GM19025 (cell line): Measurements from ENCODE around the gene DRAXIN.

Source experiments
- ATAC-seq: cut with Tn5 transposase; IDR thresholded peaks from one replicate; pipeline ENCODE4 v1.9.1; 2021; ENCODE audit warnings: mild to moderate bottlenecking, low read depth, moderate library complexity; ENCODE audit not compliant: unreplicated experiment

DRAXIN gene

DNA sequence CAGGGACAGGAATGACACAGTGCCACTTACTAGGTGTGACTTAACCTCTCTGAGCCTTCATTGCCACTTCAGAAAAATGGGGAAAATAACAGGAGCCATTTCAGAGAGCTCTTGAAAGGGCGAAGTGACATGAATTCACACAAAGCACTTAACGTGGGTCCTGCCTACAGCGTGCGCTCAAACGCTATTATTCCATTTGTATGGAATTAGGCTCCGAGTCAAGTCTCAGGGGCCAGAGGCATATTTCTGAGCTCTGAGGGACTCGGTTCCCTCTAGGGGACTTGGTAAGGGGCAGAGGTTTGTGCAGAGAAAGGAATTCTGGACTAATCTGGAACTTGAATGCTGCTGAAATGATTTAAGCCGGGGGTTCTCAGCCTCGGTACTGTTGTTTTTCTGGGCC lies 14.1 kb downstream of the DRAXIN start:
- no peak for ATAC-seq

DNA sequence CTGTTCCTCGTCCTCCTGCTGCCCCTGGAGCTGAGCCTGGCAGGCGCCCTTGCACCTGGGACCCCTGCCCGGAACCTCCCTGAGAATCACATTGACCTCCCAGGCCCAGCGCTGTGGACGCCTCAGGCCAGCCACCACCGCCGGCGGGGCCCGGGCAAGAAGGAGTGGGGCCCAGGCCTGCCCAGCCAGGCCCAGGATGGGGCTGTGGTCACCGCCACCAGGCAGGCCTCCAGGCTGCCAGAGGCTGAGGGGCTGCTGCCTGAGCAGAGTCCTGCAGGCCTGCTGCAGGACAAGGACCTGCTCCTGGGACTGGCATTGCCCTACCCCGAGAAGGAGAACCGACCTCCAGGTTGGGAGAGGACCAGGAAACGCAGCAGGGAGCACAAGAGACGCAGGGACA lies 14.8 kb downstream of the DRAXIN start:
- no peak for ATAC-seq

DNA sequence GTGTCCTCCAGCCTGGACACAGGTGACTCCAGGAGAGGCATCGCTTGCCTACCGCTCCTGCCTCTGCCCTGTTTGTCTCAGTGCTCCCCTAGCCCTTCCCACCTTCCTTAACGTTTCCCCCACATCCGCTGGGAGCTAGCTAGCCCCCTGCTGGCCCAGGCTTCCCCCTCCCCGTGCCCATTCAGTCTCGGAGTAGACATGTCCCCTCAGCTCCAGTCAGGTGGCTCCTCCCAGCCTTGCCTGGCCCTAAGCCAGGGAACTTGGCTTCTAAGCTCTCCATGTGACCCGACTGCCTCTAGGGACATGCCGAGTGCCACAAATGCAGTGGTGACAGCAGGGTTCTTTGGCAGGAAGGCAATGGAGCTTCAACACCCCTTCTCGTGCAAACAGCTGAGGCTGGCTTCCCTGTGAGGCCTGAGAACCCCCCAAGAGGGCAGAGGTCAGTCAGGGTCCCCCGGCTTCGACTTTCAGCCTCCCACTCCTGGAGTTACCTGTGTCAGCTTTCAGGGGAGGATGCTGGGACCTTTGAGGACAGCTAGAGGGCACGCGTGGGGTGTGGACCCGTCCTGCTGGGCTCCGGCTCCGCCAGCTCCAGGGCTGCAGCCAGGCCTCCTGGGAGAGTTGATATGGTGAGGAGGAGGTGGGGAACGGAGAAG lies 16.2 kb downstream of the DRAXIN start:
- ATAC-seq, result no peak

DNA sequence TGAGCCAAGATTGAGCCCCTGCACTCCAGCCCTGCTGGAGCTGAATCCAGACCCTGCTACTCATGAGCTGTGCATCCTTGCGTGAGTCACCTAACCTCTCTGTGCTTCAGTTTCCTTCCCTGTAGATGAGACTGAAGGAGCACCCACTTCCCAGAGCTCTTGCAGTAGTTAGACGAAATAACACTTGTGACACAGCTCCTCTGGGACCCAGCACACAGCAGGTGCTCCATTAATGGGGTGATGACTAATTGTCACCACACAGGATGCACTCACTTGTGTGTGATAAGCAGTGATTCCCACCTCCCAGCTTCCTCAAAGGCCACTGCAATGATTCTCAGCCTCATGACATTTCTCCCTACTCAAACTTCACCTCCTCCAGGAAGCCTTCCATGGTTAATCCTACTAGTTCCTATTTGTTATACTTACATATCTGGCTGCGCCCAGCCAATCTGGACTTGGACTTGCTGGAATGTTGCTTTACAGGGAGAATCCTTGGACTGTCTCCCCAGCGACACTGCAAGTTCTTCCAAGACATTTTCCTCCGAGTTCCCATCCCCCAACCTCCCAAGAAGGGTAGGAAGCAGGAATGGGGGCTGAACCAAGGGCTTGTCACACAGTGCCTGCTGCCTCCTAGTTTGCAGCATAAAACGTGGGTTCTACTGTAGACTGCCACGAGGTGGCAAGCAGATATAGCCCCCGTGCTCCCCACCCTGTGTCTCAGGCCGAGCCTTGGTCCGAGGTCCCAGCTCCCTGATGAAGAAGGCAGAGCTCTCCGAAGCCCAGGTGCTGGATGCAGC lies 17.2 kb downstream of the DRAXIN start:
- no peak for ATAC-seq

DNA sequence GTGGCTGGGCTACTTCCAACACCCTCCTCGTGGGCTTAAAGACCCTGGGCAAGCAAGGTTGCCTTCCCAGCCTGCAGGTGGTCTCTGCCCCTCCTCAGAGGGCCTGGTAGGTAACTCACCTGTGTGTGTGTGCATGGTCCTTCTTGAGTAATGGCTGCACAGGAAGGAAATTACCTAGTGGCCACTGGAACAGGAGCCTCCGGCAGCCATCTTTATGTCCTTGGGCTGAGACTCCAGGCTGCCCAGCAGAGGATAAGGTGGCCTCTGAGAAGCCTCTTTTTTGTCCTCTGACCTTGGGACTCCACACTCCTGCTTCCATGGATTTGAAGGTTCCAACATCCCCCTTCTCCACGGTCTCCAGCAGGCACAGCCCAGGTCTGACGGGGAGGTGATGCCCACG lies 20.0 kb downstream of the DRAXIN start:
- ATAC-seq, result no peak

DNA sequence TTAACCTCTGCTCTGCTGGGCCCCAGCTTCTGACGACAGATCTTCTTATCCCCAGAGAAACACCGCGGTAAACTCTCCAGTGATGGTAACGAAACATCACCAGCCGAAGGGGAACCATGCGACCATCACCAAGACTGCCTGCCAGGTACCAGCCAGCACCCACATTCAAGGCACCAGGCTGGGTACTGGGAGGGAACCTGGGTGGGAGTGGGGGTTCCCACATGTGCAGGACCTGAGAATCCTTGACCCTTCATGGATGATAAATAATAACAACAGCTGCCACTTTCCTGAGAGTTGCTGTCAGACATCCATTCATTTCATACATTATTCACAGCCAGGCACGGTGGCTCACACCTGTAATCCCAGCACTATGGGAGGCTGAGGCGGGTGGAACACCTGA lies 20.8 kb downstream of the DRAXIN start:
- ATAC-seq, result no peak

DNA sequence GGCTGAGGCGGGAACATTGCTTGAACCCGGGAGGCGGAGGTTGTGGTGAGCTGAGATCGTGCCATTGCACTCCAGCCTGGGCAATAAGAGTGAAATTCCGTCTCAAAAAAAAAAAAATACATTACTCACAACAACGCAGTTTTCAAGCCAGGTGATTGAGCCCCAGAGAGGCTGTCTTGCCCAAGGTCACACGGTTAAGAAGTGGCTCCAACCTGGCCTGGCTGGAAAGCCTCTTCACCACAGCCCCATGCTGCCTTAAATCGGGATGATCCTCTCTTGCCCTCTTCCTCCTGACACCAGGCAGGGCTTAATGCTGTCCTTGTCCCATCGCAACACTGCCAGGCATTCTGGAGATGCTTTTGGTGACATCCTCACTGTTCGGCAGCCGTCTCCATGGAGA lies 21.6 kb downstream of the DRAXIN start:
- no peak for ATAC-seq

DNA sequence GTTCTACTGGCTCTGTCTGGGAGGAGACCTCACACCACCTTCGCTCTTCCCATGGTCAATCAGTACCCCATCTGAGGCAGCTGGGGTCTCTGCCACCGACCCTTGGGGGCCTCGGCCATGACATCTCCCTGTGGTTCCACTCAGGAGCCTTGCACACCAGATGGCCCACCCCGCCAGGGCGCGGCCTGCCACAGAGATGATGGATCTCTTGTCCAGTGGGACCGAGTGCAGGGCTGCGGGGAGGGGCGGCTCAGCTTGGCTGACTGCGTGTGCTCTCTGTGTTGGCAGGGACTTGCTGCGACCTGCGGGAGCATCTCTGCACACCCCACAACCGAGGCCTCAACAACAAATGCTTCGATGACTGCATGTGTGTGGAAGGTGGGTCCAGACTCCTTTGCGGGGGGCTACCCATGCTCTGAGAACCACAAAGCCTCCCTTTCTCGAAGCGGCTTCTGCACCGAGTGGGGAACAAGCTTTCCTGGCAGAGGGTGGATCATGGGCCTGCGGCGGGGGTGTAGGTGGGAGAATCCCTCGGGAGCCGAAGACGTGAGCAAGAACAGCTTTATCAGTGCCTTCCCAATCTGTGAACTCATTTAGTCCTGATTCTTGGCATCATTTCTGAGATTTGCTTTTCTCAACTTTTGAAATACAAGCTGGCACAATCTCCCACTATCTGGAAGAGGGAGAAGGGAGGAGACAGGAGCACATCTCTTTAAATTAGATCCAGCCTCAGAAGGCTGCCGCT lies 23.5 kb downstream of the DRAXIN start:
- no peak for ATAC-seq

DNA sequence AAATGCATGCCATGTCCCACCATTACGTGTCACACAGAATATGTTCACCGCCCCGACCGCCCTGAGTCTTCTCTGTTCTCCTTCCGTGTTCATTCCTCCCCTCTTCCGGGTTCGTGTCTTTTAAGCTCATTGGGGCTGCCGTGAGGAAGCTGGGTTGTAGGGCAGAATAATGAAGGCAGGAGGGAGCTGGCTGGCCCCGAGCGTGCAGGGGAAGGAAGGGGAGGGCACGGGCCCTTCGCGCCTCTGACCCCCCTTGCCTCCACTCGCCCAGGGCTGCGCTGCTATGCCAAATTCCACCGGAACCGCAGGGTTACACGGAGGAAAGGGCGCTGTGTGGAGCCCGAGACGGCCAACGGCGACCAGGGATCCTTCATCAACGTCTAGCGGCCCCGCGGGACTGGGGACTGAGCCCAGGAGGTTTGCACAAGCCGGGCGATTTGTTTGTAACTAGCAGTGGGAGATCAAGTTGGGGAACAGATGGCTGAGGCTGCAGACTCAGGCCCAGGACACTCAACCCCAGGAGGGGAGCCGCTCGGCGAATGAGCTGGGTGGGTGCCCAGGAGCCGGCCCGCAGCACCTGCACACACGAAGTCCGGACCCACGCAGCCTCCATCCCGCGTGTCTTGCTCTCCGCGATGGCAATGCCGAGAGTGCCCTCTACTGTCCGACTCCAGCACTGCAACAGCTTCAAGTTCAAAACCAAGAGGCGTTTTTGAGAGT lies 28.0 kb downstream of the DRAXIN start:
- no peak for ATAC-seq

DNA sequence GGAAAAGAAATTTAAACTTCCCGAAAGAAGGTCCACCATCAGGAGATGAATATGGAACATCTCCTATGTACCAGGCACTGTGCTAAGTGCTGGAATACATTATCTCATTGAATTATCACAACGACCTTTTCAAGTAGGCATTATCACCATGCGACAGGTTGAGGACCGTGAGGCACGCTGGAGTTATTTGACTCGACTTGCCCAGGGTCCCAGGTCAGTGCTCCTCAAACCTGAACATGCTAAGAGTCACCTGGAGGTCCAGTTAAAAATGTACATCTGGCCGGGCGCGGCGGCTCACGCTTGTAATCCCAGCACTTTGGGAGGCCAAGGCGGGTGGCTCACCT lies 28.5 kb downstream of the DRAXIN start:
- ATAC-seq, result no peak

DNA sequence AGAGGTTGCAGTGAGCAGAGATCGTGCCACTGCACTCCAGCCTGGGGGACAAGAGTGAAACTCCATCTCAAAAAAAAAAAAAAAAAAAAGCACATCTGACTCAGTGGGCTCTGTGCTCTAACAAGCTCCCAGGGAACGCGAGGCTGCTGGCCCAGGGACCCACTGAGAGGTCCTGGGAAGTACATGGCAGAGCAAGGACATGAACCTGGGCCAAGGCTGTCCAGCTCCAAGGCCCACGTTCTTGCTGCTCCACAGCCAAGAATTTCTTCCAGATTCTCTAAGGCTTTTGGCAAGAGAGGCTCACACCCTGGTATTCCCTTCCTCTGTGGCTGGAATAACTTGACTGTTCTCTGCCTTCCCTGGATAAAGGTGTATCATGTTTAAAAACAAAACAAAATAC lies 29.0 kb downstream of the DRAXIN start:
- ATAC-seq, result no peak

DNA sequence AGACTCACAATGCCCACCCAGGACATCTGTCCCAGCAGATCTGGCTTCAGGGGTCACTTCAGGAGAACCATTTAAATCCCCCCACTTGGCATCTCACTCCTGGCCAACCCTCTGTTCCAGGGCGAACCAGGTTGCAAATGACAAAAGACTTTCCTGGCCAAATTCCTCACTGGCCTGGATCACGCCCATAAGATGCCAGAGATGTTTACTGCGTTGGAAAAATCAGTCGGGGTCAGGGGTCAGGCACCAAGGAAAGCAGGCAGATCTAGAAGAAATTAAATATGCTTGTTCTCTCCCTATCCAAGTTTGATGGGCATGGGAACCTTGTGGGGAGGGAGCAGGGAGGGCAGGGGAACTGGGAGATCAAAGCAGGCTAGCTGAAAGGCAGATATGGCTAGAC lies 29.8 kb downstream of the DRAXIN start:
- no peak for ATAC-seq

DNA sequence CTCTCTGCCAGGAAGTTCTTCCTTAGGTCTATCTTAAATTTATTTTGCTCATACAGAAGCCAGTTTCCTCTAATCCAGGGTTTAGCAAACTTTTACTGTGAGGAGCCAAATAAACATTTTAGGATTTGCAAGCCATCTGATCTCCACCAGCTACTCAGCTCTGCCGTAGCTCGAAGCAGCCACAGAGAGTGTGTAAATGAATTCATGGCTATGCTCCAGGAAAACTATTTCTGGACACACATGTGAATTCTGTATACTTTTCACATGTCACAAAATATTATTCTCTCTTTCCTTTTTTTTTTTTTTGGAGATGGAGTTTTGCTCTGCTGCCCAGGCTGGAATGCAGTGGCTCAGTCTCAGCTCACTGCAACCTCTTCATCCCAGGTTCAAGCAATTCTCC lies 31.0 kb downstream of the DRAXIN start:
- ATAC-seq, result no peak

DNA sequence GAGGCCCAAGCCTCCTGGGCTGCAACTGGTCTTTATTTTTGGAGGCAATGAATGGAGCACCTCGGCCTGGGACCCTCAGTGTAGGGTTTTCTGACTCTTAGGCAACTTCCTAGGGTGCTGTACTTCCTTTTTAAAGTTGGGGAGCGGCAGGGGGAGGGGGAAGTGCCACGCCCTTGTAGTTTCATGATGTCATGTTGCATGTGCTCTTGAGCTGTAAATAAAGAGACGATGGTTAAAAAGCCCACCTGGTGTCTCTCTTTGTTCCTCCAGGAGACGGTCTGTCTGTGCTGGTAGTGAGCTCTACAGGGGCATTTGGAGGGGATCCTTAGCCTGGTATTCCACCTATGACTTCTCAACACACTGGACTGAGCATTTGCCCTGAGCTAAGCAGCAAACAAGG lies 34.1 kb downstream of the DRAXIN start:
- no peak for ATAC-seq

DNA sequence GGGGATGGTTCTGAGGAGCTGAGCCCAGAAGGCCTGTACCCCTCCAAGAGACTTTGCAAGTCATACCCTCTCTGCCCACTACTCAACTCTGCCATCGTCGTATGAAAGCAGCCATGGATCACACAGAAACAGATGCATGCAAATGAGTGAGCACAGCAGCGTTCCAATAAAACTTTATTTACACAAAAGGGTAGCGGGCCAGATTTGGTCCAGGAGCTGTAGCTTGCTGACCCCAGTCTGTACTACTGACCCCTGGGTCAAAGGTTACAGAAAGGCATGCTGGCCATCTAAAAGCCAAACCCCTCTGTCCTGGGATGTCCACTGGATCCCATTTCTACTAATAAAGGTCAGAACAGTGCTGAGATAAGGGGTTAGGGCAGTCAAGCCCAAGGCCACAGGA lies 35.6 kb downstream of the DRAXIN start:
- no peak for ATAC-seq

DNA sequence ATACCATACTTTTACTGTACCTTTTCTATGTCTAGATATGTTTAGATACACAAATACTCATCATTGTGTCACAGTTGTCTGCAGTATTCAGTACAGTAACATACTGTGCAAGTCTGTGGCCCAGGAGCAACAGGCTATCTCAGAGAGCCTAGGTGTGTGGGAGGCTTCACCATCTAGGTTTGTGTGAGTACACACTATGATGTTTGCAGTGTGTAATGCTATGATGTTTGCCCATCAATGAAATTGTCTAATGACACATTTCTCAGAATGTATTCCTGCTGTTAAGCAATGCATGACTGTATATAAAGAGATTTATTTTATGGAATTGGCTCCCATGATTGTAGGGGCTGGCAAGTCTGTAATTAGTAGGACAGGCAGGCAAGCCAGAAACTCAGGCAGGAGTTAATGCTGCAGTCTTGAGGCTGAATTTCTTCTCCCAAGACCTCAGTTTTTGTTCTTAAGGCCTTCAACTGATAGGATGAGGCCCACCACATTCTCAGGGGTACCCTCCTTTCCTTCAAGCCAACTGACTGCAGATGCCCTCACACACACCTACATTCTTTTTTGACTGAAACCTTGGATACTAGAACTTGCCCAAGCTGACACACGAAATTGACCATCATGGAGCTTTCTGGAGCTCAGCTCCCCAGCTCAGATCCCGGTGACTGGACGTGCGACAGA lies 36.8 kb downstream of the DRAXIN start:
- ATAC-seq, result no peak

DNA sequence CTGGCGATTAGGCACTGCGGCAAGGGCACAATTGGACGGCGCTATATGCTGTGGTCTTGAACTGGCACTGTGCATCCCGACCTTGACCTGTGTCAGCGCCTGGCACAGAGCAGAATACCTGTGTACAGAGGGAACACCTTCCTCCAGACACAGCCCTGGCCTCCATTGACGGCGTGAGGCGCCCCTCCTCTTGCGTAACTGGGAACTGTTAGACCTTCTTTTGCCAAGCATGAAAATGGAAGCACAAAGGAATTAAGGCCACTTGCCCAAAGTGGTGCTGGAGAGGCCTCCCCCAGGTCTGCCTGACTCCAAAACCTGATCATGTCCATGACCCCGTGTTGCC lies 37.6 kb downstream of the DRAXIN start:
- ATAC-seq, result no peak

DNA sequence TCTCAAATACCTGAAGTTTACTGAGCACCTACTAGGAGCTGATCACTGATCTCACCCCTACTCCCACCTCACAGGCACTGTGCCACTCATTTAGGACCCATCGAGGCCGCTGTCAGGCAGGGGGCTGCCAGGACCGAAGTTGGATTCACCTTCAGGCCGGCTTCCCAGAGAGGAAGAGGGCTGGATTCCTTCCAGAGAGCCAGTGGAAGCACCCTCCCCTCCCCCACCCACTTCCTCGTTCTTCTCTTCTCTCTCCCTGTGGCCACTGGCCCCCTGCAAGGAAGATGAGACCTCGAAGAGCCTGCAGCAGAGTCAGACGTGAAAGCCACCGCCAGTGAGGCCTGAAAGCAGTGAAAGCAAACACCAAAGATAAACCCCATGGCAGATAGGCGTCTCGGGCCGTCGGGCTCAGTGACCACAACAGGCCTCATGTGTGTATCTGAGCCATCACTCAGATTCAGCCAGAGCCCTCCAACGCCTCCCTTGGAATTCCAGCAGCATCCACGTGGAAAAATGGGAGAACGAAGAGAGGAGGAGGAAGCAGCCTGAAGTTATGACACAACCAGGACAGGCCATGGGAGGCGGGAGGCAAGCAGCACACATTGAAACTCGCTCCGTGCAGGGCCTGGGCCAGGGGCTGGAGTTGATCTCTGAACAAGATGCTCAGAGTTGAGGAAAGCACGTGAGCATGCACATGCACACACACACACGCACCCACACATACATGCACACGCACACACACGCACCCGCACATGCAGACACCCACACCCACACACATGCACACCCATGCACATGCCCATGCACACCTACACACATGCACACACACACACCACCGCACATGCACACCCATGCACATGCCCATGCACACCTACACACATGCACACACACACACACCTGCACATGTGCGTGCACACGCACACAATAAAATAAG lies 38.3 kb downstream of the DRAXIN start:
- no peak for ATAC-seq

DNA sequence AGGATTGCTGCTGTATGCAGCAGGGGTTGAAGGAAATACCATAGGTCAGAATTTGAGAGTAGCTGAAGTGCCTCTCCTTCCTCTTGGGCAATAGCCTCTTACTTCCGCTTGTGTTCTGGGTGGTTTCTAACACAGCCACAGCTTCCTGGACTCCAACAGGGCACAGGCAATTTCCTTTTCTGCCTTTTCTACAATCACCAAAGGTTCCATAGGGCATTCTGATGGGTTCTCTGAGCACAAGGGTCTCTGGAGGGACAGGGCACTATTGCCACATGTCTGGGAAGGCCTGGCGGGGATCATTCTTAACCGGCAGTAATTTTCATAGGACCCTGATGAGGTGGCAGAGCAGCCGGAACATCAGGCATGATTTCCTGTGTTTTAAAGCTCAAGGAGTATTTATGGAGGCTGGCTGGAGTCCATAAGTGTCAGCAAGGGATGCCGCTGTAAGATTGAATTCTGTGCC lies 39.0 kb downstream of the DRAXIN start:
- ATAC-seq, result no peak
